ENCODE data around the gene CDHR3. TPM values are rescaled to one million over a fixed set of nuclear protein-coding genes. Genes with fewer than 3 reads are reported as not detected.

CDHR3 gene
- total RNA-seq, 1 donor from 2014 or later: 1.4 TPM

- Histone ChIP-seq H3K27me3 (no peaks in the 10 kb centered on the region), H4K20me1 (ENCODE audit: low read depth) (no peaks in the 10 kb centered on the region), H3K4me2 (no peak overlapping the region), H3K79me2 (ENCODE audit: low read depth) (no peaks in the 10 kb centered on the region), H3K9me3 (ENCODE audit: low read depth) (no peaks in the 10 kb centered on the region), H3K27ac (no peak overlapping the region), H3F3A (ENCODE audit: low read depth) (no peaks in the 10 kb centered on the region), H2AFZ (replicated peaks) (no peak overlapping the region), H3K4me1 (no peaks in the 10 kb centered on the region), H3K36me3 (no peaks in the 10 kb centered on the region), H3K4me3 (no peak overlapping the region), H3K9ac (no peak overlapping the region)
- H3K27ac Mint-ChIP-seq: no peak overlapping the region
- no peak for TF ChIP-seq EZH2 (IDR thresholded peaks at IDR 0.05)
- TF ChIP-seq CTCF (IDR thresholded peaks at IDR 0.05): no peak
- TF ChIP-seq EZH2phosphoT487 (IDR thresholded peaks at IDR 0.05): no peak
- H3K9me3 Mint-ChIP-seq: no peaks in the 10 kb centered on the region
- H3K36me3 Mint-ChIP-seq: no peaks in the 10 kb centered on the region
- H3K4me1 Mint-ChIP-seq: peaks cover 11% of the 10 kb centered on the region
- H3K4me3 Mint-ChIP-seq: no peak overlapping the region
- no peak for DNase-seq (ENCODE audit: low spot score)
- peaks cover 6% of the 10 kb centered on the region for H3K27me3 Mint-ChIP-seq (ENCODE audit: insufficient read depth, low read depth)
These were observed 87.7 kb downstream of the CDHR3 start for GRCh38 chr7:106050746-106051117.

DNA sequence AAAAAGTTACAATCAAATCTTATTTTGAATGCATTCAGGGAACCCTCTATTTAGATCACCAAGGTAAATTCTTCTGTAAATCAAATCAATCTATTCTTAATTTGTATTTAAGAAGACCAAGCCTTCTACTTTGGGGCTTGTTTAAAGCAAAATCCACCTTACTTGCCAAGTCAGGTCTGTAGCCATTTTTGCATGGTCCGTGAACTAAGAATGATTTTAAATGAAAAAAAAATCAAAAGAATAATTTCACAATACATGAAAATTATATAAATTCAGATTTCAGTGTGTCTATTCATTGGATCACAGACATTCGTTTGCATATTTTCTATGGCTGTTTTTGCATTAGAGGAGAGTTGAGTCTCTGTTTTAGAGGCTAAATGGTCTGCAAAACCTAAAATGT, 89.6 kb downstream of the CDHR3 start:
- DNase-seq (ENCODE audit: low spot score): no peak
- no peak for TF ChIP-seq CTCF (IDR thresholded peaks at IDR 0.05)
- no peak for TF ChIP-seq EZH2phosphoT487 (IDR thresholded peaks at IDR 0.05)
- TF ChIP-seq EZH2 (IDR thresholded peaks at IDR 0.05): no peak
- no peak overlapping the region for H3K27ac Mint-ChIP-seq
- H2AFZ ChIP-seq (replicated peaks): no peak overlapping the region
- H3K9me3 Mint-ChIP-seq: no peaks in the 10 kb centered on the region
- H3K9ac ChIP-seq: no peak overlapping the region
- H3K9me3 ChIP-seq (ENCODE audit: low read depth): no peaks in the 10 kb centered on the region
- H3K4me3 Mint-ChIP-seq: no peak overlapping the region
- H3F3A ChIP-seq (ENCODE audit: low read depth): no peaks in the 10 kb centered on the region
- H3K36me3 ChIP-seq: no peaks in the 10 kb centered on the region
- H3K4me1 Mint-ChIP-seq: peaks cover 20% of the 10 kb centered on the region
- no peaks in the 10 kb centered on the region for H4K20me1 ChIP-seq (ENCODE audit: low read depth)
- no peak overlapping the region for H3K27ac ChIP-seq
- H3K79me2 ChIP-seq (ENCODE audit: low read depth): no peaks in the 10 kb centered on the region
- H3K4me1 ChIP-seq: no peaks in the 10 kb centered on the region
- no peaks in the 10 kb centered on the region for H3K36me3 Mint-ChIP-seq
- H3K27me3 Mint-ChIP-seq (ENCODE audit: insufficient read depth, low read depth): peaks cover 10% of the 10 kb centered on the region
- no peak overlapping the region for H3K4me2 ChIP-seq
- no peak overlapping the region for H3K4me3 ChIP-seq
- no peaks in the 10 kb centered on the region for H3K27me3 ChIP-seq

DNA sequence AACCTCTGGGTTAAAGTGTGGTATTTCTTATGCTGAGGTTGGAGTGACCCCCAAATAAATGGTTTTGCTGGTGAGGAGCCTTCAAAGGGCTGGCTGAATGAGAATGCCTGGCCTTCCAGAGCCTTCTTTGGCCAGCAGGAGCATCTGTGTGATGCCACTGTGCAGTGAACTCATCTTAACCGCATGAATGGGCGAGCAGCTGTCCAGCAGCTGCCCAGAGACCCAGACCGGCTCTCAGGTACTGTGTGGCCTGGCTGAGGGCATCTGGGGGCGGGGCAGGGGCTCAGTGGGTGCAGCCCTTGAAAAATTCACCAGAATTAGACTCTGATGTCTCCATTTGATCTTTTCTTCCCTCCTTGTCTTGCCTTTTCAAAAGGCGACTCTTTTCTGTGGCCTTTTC, 90.0 kb downstream of the CDHR3 start:
- no peaks in the 10 kb centered on the region for H4K20me1 ChIP-seq (ENCODE audit: low read depth)
- H3K27me3 Mint-ChIP-seq (ENCODE audit: insufficient read depth, low read depth): peaks cover 11% of the 10 kb centered on the region
- peaks cover 24% of the 10 kb centered on the region for H3K4me1 Mint-ChIP-seq
- DNase-seq (ENCODE audit: low spot score): peak; percentile 54
- no peak overlapping the region for H3K27ac ChIP-seq
- TF ChIP-seq EZH2 (IDR thresholded peaks at IDR 0.05): no peak
- peak; percentile 11 for TF ChIP-seq CTCF (IDR thresholded peaks at IDR 0.05)
- no peak for TF ChIP-seq EZH2phosphoT487 (IDR thresholded peaks at IDR 0.05)
- no peak overlapping the region for H3K9ac ChIP-seq
- H3K79me2 ChIP-seq (ENCODE audit: low read depth): no peaks in the 10 kb centered on the region
- H3K9me3 Mint-ChIP-seq: no peaks in the 10 kb centered on the region
- peaks cover 4% of the 10 kb centered on the region for H3K4me1 ChIP-seq
- H3K36me3 Mint-ChIP-seq: no peaks in the 10 kb centered on the region
- no peak overlapping the region for H3K4me3 ChIP-seq
- H3K27ac Mint-ChIP-seq: no peak overlapping the region
- no peak overlapping the region for H3K4me3 Mint-ChIP-seq
- H3K9me3 ChIP-seq (ENCODE audit: low read depth): no peaks in the 10 kb centered on the region
- no peak overlapping the region for H3K4me2 ChIP-seq
- no peaks in the 10 kb centered on the region for H3K27me3 ChIP-seq
- no peaks in the 10 kb centered on the region for H3K36me3 ChIP-seq
- H3F3A ChIP-seq (ENCODE audit: low read depth): no peaks in the 10 kb centered on the region
- H2AFZ ChIP-seq (replicated peaks): no peak overlapping the region

Data from neural progenitor cell (in vitro differentiated cells).